ENCODE measurements around the gene PRR12. TPM values are rescaled to one million over a fixed set of nuclear protein-coding genes. Genes with fewer than 3 reads are reported as not detected.

The PRR12 gene
- total and polyA plus RNA-seq, 3 donors from 2014 or later: 15.7 to 33.1 (median 32.8) TPM

GRCh38 chr19:49652551-49653465 is 61.8 kb downstream of the PRR12 start:
- intact Hi-C loops (cut with DNase I; ENCODE audit: low total_unique reads): no loop called here
- Histone ChIP-seq H3K27ac (no peak overlapping the region), H3K9me3 (no peaks in the 10 kb centered on the region), H3K4me1 (peaks cover 5% of the 10 kb centered on the region), H3K36me3 (ENCODE audit: low read depth, missing control alignments) (no peaks in the 10 kb centered on the region), H3K27me3 (no peaks in the 10 kb centered on the region), H3K4me3 (peak overlapping the region in 1 of 2 donors; percentile 26)
- 75 to 82% methylated on average over 30 to 58 of the region's 58 CpGs for WGBS, 2 donors
- no peak for DNase-seq
- TF ChIP-seq CTCF (IDR thresholded peaks at IDR 0.05): no peak
- TF ChIP-seq POLR2A (IDR thresholded peaks at IDR 0.05): no peak

GRCh38 chr19:49653466-49653806 is 62.5 kb downstream of the PRR12 start:
- no peaks in the 10 kb centered on the region for H3K27me3 ChIP-seq
- H3K27ac ChIP-seq: no peak overlapping the region
- H3K4me1 ChIP-seq: peaks cover 5% of the 10 kb centered on the region
- H3K36me3 ChIP-seq (ENCODE audit: low read depth, missing control alignments): no peaks in the 10 kb centered on the region
- DNase-seq: no peak
- WGBS, 2 donors: 79 to 84% methylated on average over 8 to 11 of the region's 13 CpGs
- TF ChIP-seq POLR2A (IDR thresholded peaks at IDR 0.05): no peak
- TF ChIP-seq CTCF (IDR thresholded peaks at IDR 0.05): no peak
- intact Hi-C loops (cut with DNase I; ENCODE audit: low total_unique reads): no loop called here
- no peaks in the 10 kb centered on the region for H3K9me3 ChIP-seq
- H3K4me3 ChIP-seq: no peak overlapping the region

DNA sequence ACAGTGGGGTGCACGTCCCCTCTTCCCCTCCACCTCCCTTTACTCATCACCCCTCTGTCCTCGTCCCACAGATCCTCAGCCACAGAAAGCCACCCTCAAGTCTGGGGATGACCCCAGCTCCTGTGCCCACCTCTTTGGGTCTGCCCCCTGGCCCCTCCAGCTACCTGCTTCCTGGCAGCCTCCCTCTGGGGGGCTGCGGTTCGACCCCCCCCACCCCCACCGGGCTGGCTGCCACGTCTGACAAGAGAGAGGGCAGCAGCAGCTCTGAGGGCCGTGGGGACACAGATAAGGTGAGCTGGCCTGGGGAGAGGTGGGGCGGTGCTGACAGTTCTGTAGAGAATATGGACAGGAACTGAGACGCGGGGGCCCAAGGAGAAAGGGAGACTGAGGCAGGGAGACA is 63.6 kb downstream of the PRR12 start:
- intact Hi-C loops (cut with DNase I; ENCODE audit: low total_unique reads): no loop called here
- peaks cover 5% of the 10 kb centered on the region for H3K4me1 ChIP-seq
- 78 to 91% methylated on average over 10 of the region's 10 CpGs for WGBS, 2 donors
- DNase-seq: no peak
- TF ChIP-seq POLR2A (IDR thresholded peaks at IDR 0.05): no peak
- TF ChIP-seq CTCF (IDR thresholded peaks at IDR 0.05): no peak
- no peak overlapping the region for H3K4me3 ChIP-seq
- H3K27me3 ChIP-seq: no peaks in the 10 kb centered on the region
- no peak overlapping the region for H3K27ac ChIP-seq
- H3K9me3 ChIP-seq: no peaks in the 10 kb centered on the region
- no peaks in the 10 kb centered on the region for H3K36me3 ChIP-seq (ENCODE audit: low read depth, missing control alignments)

DNA sequence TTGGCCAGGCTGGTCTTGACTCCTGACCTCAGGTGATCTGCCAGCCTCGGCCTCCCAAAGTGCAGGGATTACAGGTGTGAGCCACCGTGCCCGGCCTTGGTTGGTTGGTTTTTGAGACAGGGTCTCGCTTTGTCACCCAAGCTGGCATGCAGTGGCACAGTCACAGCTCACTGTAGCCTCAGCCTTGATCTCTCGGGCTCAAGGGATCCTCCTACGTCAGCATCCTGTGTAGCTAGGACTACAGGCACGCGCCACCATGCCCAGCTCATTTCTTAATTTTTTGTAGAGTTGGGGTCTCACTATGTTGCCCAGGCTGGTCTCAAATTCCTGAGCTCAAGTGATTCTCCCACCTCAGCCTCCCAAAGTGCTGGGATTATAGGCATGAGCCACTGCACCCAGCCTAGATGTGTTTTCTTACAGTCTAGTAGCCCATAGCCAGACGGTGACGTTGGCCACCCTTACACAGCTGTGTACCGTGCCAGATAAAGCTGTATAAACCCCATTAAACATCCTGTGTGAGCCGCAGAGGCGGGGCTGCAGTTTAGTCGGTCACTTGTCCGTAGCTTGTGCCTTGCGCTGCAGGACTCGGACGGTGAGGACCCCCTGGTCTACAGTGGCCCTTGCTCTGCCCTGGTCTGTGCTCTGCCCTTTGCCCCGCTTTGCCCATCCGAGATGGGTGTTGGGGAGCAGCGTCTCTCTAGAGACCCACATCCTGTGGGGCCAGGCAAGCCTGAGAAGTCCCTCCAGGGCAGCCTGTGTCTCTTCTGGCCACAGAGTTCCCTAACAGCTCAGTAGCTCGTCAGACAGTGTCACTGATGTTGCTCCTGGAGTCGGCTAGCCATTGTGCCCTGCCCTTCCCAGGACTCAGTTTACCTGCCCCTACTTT is 64.8 kb downstream of the PRR12 start:
- no peak overlapping the region for H3K4me3 ChIP-seq
- intact Hi-C loops (cut with DNase I; ENCODE audit: low total_unique reads): no loop called here
- no peaks in the 10 kb centered on the region for H3K36me3 ChIP-seq (ENCODE audit: low read depth, missing control alignments)
- 91 to 92% methylated on average over 20 to 23 of the region's 23 CpGs for WGBS, 2 donors
- H3K9me3 ChIP-seq: no peaks in the 10 kb centered on the region
- H3K27ac ChIP-seq: no peak overlapping the region
- no peaks in the 10 kb centered on the region for H3K4me1 ChIP-seq
- no peak for TF ChIP-seq CTCF (IDR thresholded peaks at IDR 0.05)
- TF ChIP-seq POLR2A (IDR thresholded peaks at IDR 0.05): no peak
- DNase-seq: no peak
- H3K27me3 ChIP-seq: no peaks in the 10 kb centered on the region
